ENCODE results near the gene PRKD1. TPM values are rescaled to one million over a fixed set of nuclear protein-coding genes. Genes with fewer than 3 reads are reported as not detected.

PRKD1 gene
- total and polyA plus RNA-seq, 10 of the 15 experiments (the other 5 are each of a cell fraction or from before 2014, with no cell fraction given) = 0.02 to 0.56 TPM; not detected in 8

DNA sequence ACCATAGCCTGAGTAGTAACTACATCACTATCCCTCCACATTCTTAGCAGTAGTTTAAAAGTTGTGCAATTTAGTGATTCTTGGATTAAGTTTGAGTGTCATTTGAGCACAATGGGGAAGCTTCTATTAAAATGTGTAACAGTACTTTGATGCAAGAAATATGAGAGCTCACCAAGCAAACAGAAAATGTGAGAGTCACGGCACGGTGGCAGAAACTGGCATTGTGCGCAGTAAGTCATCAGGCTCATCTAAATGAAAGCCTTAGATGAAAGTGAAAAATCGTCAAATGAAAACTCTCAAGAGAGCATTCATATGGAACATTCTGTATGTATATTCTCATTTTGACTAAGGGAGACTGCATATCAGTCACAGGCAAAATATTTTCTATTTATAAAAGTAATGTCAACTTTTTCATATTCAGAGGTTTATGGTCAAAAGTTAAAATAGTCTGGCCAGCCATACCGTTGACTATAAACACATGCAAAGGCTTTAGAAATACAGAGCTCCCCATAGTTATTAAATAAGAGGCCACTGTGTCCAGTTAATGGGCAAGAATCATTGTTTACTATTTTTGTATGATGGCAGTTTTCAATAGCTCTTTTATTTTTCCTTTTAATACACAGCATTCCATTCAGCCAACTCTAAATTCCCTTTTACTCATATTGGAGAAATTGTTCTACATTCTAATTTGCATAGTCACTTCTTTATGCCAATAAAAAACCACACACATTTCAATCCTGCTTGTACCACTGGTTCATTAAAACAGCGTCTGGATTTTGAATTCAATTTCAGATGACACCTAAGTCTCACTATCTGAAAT, 167.9 kb downstream of the PRKD1 start:
- H3K4me1 ChIP-seq (ENCODE audit: control insufficient read depth, insufficient read depth, low read length) = no peaks in the 10 kb centered on the region
- no peaks in the 10 kb centered on the region for H4K20me1 ChIP-seq (ENCODE audit: control insufficient read depth, insufficient read depth)
- no peaks in the 10 kb centered on the region for H3K79me2 ChIP-seq (ENCODE audit: control insufficient read depth, insufficient read depth, low read length)
- FAIRE-seq (no peak), ATAC-seq (peak; percentile 69), DNase-seq (ENCODE audit: low read depth, low spot score) (peak; percentile 8)
- ChIA-PET CTCF (no interaction called here), POLR2A (no interaction called here), RAD21 (ENCODE audit: unreplicated experiment) (no interaction called here), SMC1A (ENCODE audit: uncharacterized antibody, unreplicated experiment) (no interaction called here)
- in situ Hi-C loops (cut with MboI) (no loop called here), intact Hi-C loops (cut with micrococcal nuclease; ENCODE audit: unreplicated experiment) (no loop called here)
- H3K36me3 ChIP-seq (ENCODE audit: control insufficient read depth in 2 of 2, insufficient read depth in 2 of 2, low read length in 1 of 2) = no peaks in the 10 kb centered on the region
- H3K27ac ChIP-seq (ENCODE audit: control insufficient read depth, insufficient read depth) = no peak overlapping the region
- H3K9ac ChIP-seq (ENCODE audit: control insufficient read depth, insufficient read depth, low read length) = no peak overlapping the region
- H3K9me3 ChIP-seq (replicated peaks; ENCODE audit: control insufficient read depth, insufficient read depth, low read length) = no peaks in the 10 kb centered on the region
- 2% methylated on average over 6 of the region's 6 CpGs for WGBS (ENCODE audit: insufficient coverage, insufficient replicate concordance, low lambda C conversion rate, missing lambda C conversion rate)
- no peaks in the 10 kb centered on the region for H3K27me3 ChIP-seq (replicated peaks in 1 of 2; ENCODE audit: control insufficient read depth in 2 of 2, insufficient read depth in 2 of 2, low read length in 1 of 2)
- no peak overlapping the region for H3K4me3 ChIP-seq
- H3K4me2 ChIP-seq (ENCODE audit: control insufficient read depth, insufficient read depth) = no peak overlapping the region
- BruUV-seq (replicated peaks) = no TSS peak
- H2AFZ ChIP-seq (ENCODE audit: control insufficient read depth, low read depth, low read length) = no peak overlapping the region
- TF ChIP-seq, protein P1, sequence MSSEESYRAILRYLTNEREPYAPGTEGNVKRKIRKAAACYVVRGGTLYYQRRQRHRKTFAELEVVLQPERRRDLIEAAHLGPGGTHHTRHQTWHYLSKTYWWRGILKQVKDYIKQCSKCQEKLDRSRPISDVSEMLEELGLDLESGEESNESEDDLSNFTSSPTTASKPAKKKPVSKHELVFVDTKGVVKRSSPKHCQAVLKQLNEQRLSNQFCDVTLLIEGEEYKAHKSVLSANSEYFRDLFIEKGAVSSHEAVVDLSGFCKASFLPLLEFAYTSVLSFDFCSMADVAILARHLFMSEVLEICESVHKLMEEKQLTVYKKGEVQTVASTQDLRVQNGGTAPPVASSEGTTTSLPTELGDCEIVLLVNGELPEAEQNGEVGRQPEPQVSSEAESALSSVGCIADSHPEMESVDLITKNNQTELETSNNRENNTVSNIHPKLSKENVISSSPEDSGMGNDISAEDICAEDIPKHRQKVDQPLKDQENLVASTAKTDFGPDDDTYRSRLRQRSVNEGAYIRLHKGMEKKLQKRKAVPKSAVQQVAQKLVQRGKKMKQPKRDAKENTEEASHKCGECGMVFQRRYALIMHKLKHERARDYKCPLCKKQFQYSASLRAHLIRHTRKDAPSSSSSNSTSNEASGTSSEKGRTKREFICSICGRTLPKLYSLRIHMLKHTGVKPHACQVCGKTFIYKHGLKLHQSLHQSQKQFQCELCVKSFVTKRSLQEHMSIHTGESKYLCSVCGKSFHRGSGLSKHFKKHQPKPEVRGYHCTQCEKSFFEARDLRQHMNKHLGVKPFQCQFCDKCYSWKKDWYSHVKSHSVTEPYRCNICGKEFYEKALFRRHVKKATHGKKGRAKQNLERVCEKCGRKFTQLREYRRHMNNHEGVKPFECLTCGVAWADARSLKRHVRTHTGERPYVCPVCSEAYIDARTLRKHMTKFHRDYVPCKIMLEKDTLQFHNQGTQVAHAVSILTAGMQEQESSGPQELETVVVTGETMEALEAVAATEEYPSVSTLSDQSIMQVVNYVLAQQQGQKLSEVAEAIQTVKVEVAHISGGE (CRISPR knock-in tag; IDR thresholded peaks at IDR 0.05) = no peak
- TF ChIP-seq BCLAF1 (IDR thresholded peaks at IDR 0.05) (no peak), SIX5 (IDR thresholded peaks at IDR 0.05; ENCODE audit: low read depth, low read length, severe bottlenecking) (no peak), CHD1 (IDR thresholded peaks at IDR 0.05; ENCODE audit: low read depth, low read length) (no peak), NFYA (IDR thresholded peaks at IDR 0.05; ENCODE audit: borderline replicate concordance, low read depth, low read length) (no peak), PKNOX1 (IDR thresholded peaks at IDR 0.05) (no peak), ZBED1 (IDR thresholded peaks at IDR 0.05; ENCODE audit: borderline replicate concordance) (peak; percentile 47; the same call in 1 of the 2 replicates), MEF2B (IDR thresholded peaks at IDR 0.05; ENCODE audit: partially characterized antibody, poor library complexity, severe bottlenecking) (peak; percentile 64), MTA3 (IDR thresholded peaks at IDR 0.05; ENCODE audit: borderline replicate concordance, low read length) (peak; percentile 63; the same call in 1 of the 2 replicates), TCF7 (IDR thresholded peaks at IDR 0.05; ENCODE audit: borderline replicate concordance) (peak; percentile 38; the same call in 1 of the 2 replicates), YY1 (IDR thresholded peaks at IDR 0.05; ENCODE audit: low read depth, low read length) (no peak), CEBPB (IDR thresholded peaks at IDR 0.05; ENCODE audit: borderline replicate concordance in 1 of 2, low read depth in 2 of 2, low read length in 2 of 2) (no peak), MEF2A (IDR thresholded peaks at IDR 0.05; ENCODE audit: insufficient read depth, low read depth, low read length) (peak; percentile 91), IRF4 (IDR thresholded peaks at IDR 0.05; ENCODE audit: low read depth, low read length) (peak; percentile 36; the same call in 1 of the 2 replicates), JUNB (IDR thresholded peaks at IDR 0.05) (peak; percentile 94), RUNX3 (IDR thresholded peaks at IDR 0.05; ENCODE audit: low read length) (peak; percentile 32; the same call in 1 of the 2 replicates), TCF12 (IDR thresholded peaks at IDR 0.05; ENCODE audit: low read depth, low read length) (no peak), ZNF217 (IDR thresholded peaks at IDR 0.05) (0 out of 2 replicates have a peak, but pooled peaks have one; percentile 62)
